ENCODE results near the gene MCM5. TPM values are rescaled to one million over a fixed set of nuclear protein-coding genes. Genes with fewer than 3 reads are reported as not detected.

Gene MCM5
- total RNA-seq, 3 donors from 2014 or later, result 18.5 to 45.2 (median 30.3) TPM

GRCh38 chr22:35367331-35367886 is 32.5 kb upstream of the MCM5 start:
- no peaks in the 10 kb centered on the region for H3K36me3 ChIP-seq (ENCODE audit: low read depth)
- TF ChIP-seq, protein P1, sequence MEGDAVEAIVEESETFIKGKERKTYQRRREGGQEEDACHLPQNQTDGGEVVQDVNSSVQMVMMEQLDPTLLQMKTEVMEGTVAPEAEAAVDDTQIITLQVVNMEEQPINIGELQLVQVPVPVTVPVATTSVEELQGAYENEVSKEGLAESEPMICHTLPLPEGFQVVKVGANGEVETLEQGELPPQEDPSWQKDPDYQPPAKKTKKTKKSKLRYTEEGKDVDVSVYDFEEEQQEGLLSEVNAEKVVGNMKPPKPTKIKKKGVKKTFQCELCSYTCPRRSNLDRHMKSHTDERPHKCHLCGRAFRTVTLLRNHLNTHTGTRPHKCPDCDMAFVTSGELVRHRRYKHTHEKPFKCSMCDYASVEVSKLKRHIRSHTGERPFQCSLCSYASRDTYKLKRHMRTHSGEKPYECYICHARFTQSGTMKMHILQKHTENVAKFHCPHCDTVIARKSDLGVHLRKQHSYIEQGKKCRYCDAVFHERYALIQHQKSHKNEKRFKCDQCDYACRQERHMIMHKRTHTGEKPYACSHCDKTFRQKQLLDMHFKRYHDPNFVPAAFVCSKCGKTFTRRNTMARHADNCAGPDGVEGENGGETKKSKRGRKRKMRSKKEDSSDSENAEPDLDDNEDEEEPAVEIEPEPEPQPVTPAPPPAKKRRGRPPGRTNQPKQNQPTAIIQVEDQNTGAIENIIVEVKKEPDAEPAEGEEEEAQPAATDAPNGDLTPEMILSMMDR (IDR thresholded peaks at IDR 0.05), result no peak
- no peak overlapping the region for H3K4me3 ChIP-seq
- intact Hi-C loops (cut with DNase I, micrococcal nuclease), result no loop called here
- no peaks in the 10 kb centered on the region for H3K9me3 ChIP-seq
- peaks cover 18% of the 10 kb centered on the region for H3K4me1 ChIP-seq (ENCODE audit: low read depth)
- peak in 1 of 3 donors; percentile 53 for DNase-seq
- peak; percentile 56 for ATAC-seq

DNA sequence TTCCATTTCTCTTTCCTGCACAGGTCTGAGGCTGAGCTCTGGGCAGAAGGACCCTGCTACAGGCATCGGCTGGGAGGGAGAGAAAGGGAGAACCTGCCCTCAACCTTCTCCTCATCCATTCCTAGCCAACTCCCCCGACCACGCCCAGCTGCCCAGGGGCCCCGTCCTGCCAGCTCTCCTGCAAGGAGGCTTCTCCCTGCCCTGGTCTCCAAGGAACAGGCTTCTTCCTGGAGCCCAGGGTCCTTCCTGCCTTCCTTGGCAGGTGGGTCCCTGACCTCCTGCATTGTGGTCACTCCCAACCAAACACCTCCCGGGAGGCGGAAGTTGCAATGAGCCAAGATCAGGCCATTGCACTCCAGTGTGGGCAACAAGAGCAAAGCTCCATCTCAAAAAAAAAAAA is 31.6 kb upstream of the MCM5 start:
- TF ChIP-seq, protein P1 (IDR thresholded peaks at IDR 0.05), result no peak
- H3K4me3 ChIP-seq, result no peak overlapping the region
- ATAC-seq, result peak; percentile 1
- intact Hi-C loops (cut with DNase I, micrococcal nuclease), result no loop called here
- DNase-seq, result peak; percentile 36 to 73 (median 71)
- H3K9me3 ChIP-seq, result no peaks in the 10 kb centered on the region
- H3K36me3 ChIP-seq (ENCODE audit: low read depth), result no peaks in the 10 kb centered on the region
- H3K4me1 ChIP-seq (ENCODE audit: low read depth), result peaks cover 18% of the 10 kb centered on the region

DNA sequence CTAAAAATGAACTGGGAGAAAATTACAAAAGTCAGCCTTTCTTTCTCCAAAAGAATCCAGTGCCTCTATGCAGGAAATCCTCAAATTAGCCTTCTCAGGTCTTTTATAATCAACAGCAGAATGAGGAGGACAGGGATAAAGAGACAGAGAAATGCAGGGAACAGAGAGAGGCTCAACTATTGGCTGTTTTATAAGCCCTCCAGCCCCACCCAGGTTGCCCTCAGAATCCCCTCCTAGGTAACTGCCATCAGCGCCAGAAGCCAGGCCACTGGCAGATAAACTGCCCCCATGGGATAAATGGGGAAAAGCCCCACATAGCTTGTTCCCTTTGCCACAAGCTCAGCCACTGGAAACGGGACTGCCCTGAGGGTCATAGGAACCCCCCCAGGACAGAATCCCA is 29.9 kb upstream of the MCM5 start:
- no peak overlapping the region for H3K4me3 ChIP-seq
- no peaks in the 10 kb centered on the region for H3K36me3 ChIP-seq (ENCODE audit: low read depth)
- ATAC-seq (no peak), DNase-seq (no peak)
- TF ChIP-seq, protein P1 (IDR thresholded peaks at IDR 0.05), result no peak
- H3K9me3 ChIP-seq, result no peaks in the 10 kb centered on the region
- H3K4me1 ChIP-seq (ENCODE audit: low read depth), result peaks cover 18% of the 10 kb centered on the region
- intact Hi-C loops (cut with DNase I, micrococcal nuclease), result no loop called here

DNA sequence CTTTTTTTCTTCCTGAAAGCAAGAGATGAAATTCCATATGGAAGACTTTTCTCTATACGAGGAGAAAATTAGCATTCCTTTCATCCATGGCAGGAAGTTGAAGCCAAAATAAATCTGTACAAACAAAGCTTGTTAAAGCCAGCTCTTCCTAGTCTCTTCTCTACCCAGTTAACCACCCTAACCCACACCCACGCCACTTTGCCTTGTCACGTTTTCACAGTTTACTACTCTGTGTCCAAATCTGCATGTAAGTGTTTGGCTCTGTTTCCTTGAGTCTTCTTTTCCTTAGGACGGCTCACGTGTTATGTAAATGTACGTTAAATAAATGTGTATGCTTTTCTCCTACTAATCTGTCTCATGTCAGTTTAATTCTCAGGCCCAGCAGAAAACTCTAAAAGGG is 26.2 kb upstream of the MCM5 start:
- Histone ChIP-seq H3K4me1 (ENCODE audit: low read depth) (peaks cover 25% of the 10 kb centered on the region), H3K4me3 (no peak overlapping the region), H3K9me3 (no peaks in the 10 kb centered on the region), H3K36me3 (ENCODE audit: low read depth) (no peaks in the 10 kb centered on the region)
- TF ChIP-seq, protein P1 (IDR thresholded peaks at IDR 0.05), result no peak
- ATAC-seq, result no peak
- no peak for DNase-seq
- intact Hi-C loops (cut with DNase I, micrococcal nuclease), result no loop called here

GRCh38 chr22:35375031-35375430 is 24.9 kb upstream of the MCM5 start:
- no peak overlapping the region for H3K4me3 ChIP-seq
- H3K36me3 ChIP-seq (ENCODE audit: low read depth), result no peaks in the 10 kb centered on the region
- intact Hi-C loops (cut with DNase I, micrococcal nuclease), result no loop called here
- H3K4me1 ChIP-seq (ENCODE audit: low read depth), result peaks cover 31% of the 10 kb centered on the region
- no peaks in the 10 kb centered on the region for H3K9me3 ChIP-seq
- TF ChIP-seq, protein P1 (IDR thresholded peaks at IDR 0.05), result no peak
- ATAC-seq (no peak), DNase-seq (no peak)

GRCh38 chr22:35375526-35375925 is 24.4 kb upstream of the MCM5 start:
- peaks cover 36% of the 10 kb centered on the region for H3K4me1 ChIP-seq (ENCODE audit: low read depth)
- H3K36me3 ChIP-seq (ENCODE audit: low read depth), result no peaks in the 10 kb centered on the region
- no peak overlapping the region for H3K4me3 ChIP-seq
- no peaks in the 10 kb centered on the region for H3K9me3 ChIP-seq
- DNase-seq, result no peak
- TF ChIP-seq, protein P1 (IDR thresholded peaks at IDR 0.05), result no peak
- intact Hi-C loops (cut with DNase I, micrococcal nuclease), result no loop called here
- no peak for ATAC-seq

Measured in mucosa of descending colon (tissue), 3 donors.